ENCODE measurements around the gene SUPT5H. TPM values are rescaled to one million over a fixed set of nuclear protein-coding genes. Genes with fewer than 3 reads are reported as not detected.

SUPT5H gene
- total and polyA plus RNA-seq, 2 of the 13 experiments (the other 11 are each of a cell fraction or from before 2014, with no cell fraction given), result 48.2 to 51.7 TPM

- TF ChIP-seq MXD3 (CRISPR knock-in tag; IDR thresholded peaks at IDR 0.05), result no peak
- TF ChIP-seq NR0B2 (CRISPR knock-in tag; IDR thresholded peaks at IDR 0.05), result no peak
- TF ChIP-seq ZNF10 (CRISPR knock-in tag; IDR thresholded peaks at IDR 0.05; ENCODE audit: borderline replicate concordance, low read depth), result no peak
- no peak for TF ChIP-seq ZNF839 (CRISPR knock-in tag; IDR thresholded peaks at IDR 0.05; ENCODE audit: borderline replicate concordance)
- no peak for TF ChIP-seq XBP1 (CRISPR knock-in tag; IDR thresholded peaks at IDR 0.05)
- TF ChIP-seq ZNF607 (CRISPR knock-in tag; IDR thresholded peaks at IDR 0.05; ENCODE audit: borderline replicate concordance), result 0 out of 2 replicates have a peak, but pooled peaks have one; percentile 11
- TF ChIP-seq MAZ (IDR thresholded peaks at IDR 0.05; ENCODE audit: borderline replicate concordance, low read depth, low read length), result no peak
- peak; percentile 8; the same call in 1 of the 2 replicates for TF ChIP-seq MAZ (CRISPR knock-in tag; IDR thresholded peaks at IDR 0.05; ENCODE audit: low read depth)
- peak; percentile 88; the same call in 1 of the 2 replicates for TF ChIP-seq ZNF512 (CRISPR knock-in tag; IDR thresholded peaks at IDR 0.05)
- TF ChIP-seq SRY (CRISPR knock-in tag; IDR thresholded peaks at IDR 0.05), result peak; percentile 66; the same call in 1 of the 2 replicates
- peak; percentile 62; the same call in 1 of the 2 replicates for TF ChIP-seq ZNF263 (CRISPR knock-in tag; IDR thresholded peaks at IDR 0.05)
- no peak for TF ChIP-seq KDM6A (CRISPR knock-in tag; IDR thresholded peaks at IDR 0.05; ENCODE audit: low read depth)
- TF ChIP-seq IRX3 (CRISPR knock-in tag; IDR thresholded peaks at IDR 0.05; ENCODE audit: borderline replicate concordance, low read depth), result no peak
- TF ChIP-seq ARID5B (CRISPR knock-in tag; IDR thresholded peaks at IDR 0.05), result 0 out of 2 replicates have a peak, but pooled peaks have one; percentile 24
- peak; percentile 37 for TF ChIP-seq SRSF1 (optimal IDR thresholded peaks at IDR 0.05; ENCODE audit: low read depth, low read length)
- no peak for TF ChIP-seq NCOA1 (CRISPR knock-in tag; IDR thresholded peaks at IDR 0.05)
These were observed 35.2 kb upstream of the SUPT5H start (continued) for GRCh38 chr19:39410017-39410830.
